ENCODE results near the gene GPANK1. TPM values are rescaled to one million over a fixed set of nuclear protein-coding genes. Genes with fewer than 3 reads are reported as not detected.

Gene GPANK1
- total and polyA plus RNA-seq, 9 of the 15 experiments (the other 6 are each of a cell fraction or from before 2014, with no cell fraction given), result 32.2 to 111 (median 46.3) TPM

DNA sequence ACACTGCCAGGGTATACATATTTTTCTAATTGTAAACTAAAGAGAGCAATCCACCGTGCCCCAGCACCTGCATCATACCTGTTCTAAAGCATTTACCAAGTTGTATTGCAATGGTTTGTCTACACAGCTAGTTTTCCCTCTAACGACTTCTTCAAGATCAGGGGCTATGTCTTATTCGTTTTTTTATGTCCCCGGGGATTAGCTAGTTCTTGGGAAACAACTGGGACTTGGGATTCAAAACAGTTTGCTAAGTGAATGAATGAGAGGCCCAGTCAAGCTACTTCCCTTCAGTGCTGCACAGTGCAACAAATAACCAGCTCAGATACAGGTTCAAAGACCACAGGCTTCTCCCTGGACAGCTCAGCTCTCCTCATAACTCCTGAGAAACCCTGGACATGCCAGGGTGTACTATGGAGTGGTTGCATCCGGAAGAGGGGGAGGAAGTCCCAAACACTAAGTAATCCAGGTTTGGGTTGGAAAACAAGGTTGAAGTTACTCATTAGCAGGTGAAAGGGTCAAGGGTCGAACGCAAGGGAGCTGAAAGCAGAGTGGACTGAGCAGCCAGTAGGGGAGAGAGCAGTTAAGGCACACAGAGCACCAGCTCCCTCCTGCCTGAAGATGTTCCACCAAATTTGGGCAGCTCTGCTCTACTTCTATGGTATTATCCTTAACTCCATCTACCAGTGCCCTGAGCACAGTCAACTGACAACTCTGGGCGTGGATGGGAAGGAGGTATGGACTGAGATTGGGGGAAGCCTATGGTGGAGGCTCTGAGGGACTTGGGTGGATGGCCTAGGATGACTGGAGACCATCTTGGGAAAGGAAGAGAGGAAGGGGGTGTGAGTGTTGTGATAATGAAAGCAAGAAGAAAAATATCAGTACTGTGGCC is 9.2 kb downstream of the GPANK1 start, which contains the start of gene APOM:
Gene APOM (plus strand): TSS at position 546 of the 889 bp plus-strand sequence. CDS start 73 bp downstream, at position 619.
- peaks cover 50% of the 10 kb centered on the region for H3K36me3 ChIP-seq (ENCODE audit: control insufficient read depth, insufficient read depth, low read length)
- no peaks in the 10 kb centered on the region for H3K9me1 ChIP-seq (ENCODE audit: control insufficient read depth, insufficient read depth, low read length)
- no peak for FAIRE-seq
- no peaks in the 10 kb centered on the region for H3K9me3 ChIP-seq (replicated peaks; ENCODE audit: control insufficient read depth, insufficient read depth, low read depth, low read length)
- H3K4me3 ChIP-seq, result no peak within 1 kb of the TSS
- H3K79me2 ChIP-seq (ENCODE audit: control insufficient read depth, insufficient read depth, low read length), result peaks cover 85% of the 10 kb centered on the region
- intact Hi-C loops (cut with micrococcal nuclease), result no loop called here
- no peak within 1 kb of the TSS for H3K4me2 ChIP-seq (ENCODE audit: insufficient read depth, low read length)
- BruUV-seq (replicated peaks), result no TSS peak
- no peak within 1 kb of the TSS for H2AFZ ChIP-seq (ENCODE audit: low read depth, low read length)
- peak within 1 kb of the TSS in 1 of 2 experiments; percentile 46; a peak in 1 of 4 replicates for H3K9ac ChIP-seq (ENCODE audit: insufficient read depth in 1 of 2, low read depth in 2 of 2, low read length in 2 of 2)
- in situ Hi-C loops (cut with MboI), result no loop called here
- ATAC-seq, result no peak
- peaks cover 36 to 44% of the 10 kb centered on the region in 2 experiments for H3K4me1 ChIP-seq (replicated peaks in 1 of 2; ENCODE audit: control insufficient read depth in 2 of 2, insufficient read depth in 2 of 2, low read length in 2 of 2)
- DNase-seq (ENCODE audit: extremely low read depth in 1 of 4, low spot score in 3 of 4), result no peak
- peak within 1 kb of the TSS; percentile 12; the same call in 1 of the 3 replicates for H3K27ac ChIP-seq (ENCODE audit: extremely low read depth, low read depth, low read length)
- H4K20me1 ChIP-seq (replicated peaks; ENCODE audit: control insufficient read depth, insufficient read depth, low read length), result peaks cover 10% of the 10 kb centered on the region
- WGBS (ENCODE audit: insufficient coverage, low coverage, missing lambda C conversion rate), result 75% methylated on average over 8 of the region's 8 CpGs
- H3K27me3 ChIP-seq (ENCODE audit: control insufficient read depth in 2 of 2, insufficient read depth in 2 of 2, low read length in 2 of 2), result no peaks in the 10 kb centered on the region
- ChIA-PET CTCF (ENCODE audit: low intra/inter-chr PET ratio) (no interaction called here), POLR2A (interaction anchor here (0.7 to 8.5 kb wide), 13 partner anchors 7 to 182 kb away, joined by 3 to 267 read pairs (median 3); partner anchors contain the start of genes C6orf47, CSNK2B, GPANK1 and LSM2)
- TF ChIP-seq MCM3 (IDR thresholded peaks at IDR 0.05), result no peak
- TF ChIP-seq POLR2AphosphoS2 (IDR thresholded peaks at IDR 0.05; ENCODE audit: low read length), result 0 out of 2 replicates have a peak, but pooled peaks have one; percentile 16
- TF ChIP-seq, protein P1, sequence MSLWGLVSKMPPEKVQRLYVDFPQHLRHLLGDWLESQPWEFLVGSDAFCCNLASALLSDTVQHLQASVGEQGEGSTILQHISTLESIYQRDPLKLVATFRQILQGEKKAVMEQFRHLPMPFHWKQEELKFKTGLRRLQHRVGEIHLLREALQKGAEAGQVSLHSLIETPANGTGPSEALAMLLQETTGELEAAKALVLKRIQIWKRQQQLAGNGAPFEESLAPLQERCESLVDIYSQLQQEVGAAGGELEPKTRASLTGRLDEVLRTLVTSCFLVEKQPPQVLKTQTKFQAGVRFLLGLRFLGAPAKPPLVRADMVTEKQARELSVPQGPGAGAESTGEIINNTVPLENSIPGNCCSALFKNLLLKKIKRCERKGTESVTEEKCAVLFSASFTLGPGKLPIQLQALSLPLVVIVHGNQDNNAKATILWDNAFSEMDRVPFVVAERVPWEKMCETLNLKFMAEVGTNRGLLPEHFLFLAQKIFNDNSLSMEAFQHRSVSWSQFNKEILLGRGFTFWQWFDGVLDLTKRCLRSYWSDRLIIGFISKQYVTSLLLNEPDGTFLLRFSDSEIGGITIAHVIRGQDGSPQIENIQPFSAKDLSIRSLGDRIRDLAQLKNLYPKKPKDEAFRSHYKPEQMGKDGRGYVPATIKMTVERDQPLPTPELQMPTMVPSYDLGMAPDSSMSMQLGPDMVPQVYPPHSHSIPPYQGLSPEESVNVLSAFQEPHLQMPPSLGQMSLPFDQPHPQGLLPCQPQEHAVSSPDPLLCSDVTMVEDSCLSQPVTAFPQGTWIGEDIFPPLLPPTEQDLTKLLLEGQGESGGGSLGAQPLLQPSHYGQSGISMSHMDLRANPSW (CRISPR knock-in tag; IDR thresholded peaks at IDR 0.05), result 0 out of 2 replicates have a peak, but pooled peaks have one; percentile 71
- no peak for TF ChIP-seq CBX1 (IDR thresholded peaks at IDR 0.05; ENCODE audit: low read depth)
- TF ChIP-seq, protein P2, sequence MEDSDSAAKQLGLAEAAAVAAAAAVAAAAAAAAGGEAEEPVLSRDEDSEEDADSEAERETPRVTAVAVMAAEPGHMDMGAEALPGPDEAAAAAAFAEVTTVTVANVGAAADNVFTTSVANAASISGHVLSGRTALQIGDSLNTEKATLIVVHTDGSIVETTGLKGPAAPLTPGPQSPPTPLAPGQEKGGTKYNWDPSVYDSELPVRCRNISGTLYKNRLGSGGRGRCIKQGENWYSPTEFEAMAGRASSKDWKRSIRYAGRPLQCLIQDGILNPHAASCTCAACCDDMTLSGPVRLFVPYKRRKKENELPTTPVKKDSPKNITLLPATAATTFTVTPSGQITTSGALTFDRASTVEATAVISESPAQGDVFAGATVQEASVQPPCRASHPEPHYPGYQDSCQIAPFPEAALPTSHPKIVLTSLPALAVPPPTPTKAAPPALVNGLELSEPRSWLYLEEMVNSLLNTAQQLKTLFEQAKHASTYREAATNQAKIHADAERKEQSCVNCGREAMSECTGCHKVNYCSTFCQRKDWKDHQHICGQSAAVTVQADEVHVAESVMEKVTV (CRISPR knock-in tag; IDR thresholded peaks at IDR 0.05), result no peak
- TF ChIP-seq SUPT5H (IDR thresholded peaks at IDR 0.05), result peak; percentile 44; the same call in 1 of the 2 replicates
- TF ChIP-seq NR2C1 (IDR thresholded peaks at IDR 0.05), result no peak
- TF ChIP-seq NR2C1 (tag; IDR thresholded peaks at IDR 0.05), result peak; percentile 57; the same call in 1 of the 2 replicates
- no peak for TF ChIP-seq SNIP1 (IDR thresholded peaks at IDR 0.05; ENCODE audit: low read depth)
- TF ChIP-seq BCL6 (CRISPR knock-in tag; IDR thresholded peaks at IDR 0.05), result no peak
- TF ChIP-seq EHMT2 (IDR thresholded peaks at IDR 0.05), result peak; percentile 55; the same call in 1 of the 2 replicates
- TF ChIP-seq U2AF2 (optimal IDR thresholded peaks at IDR 0.05; ENCODE audit: low read depth, low read length), result no peak
- TF ChIP-seq, protein P3, sequence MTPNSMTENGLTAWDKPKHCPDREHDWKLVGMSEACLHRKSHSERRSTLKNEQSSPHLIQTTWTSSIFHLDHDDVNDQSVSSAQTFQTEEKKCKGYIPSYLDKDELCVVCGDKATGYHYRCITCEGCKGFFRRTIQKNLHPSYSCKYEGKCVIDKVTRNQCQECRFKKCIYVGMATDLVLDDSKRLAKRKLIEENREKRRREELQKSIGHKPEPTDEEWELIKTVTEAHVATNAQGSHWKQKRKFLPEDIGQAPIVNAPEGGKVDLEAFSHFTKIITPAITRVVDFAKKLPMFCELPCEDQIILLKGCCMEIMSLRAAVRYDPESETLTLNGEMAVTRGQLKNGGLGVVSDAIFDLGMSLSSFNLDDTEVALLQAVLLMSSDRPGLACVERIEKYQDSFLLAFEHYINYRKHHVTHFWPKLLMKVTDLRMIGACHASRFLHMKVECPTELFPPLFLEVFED (CRISPR knock-in tag; conservative IDR thresholded peaks at IDR 0.05), result 0 out of 2 replicates have a peak, but pooled peaks have one; percentile 30
- TF ChIP-seq CC2D1A (IDR thresholded peaks at IDR 0.05), result no peak
- TF ChIP-seq CXXC5 (CRISPR knock-in tag; IDR thresholded peaks at IDR 0.05), result no peak
- no peak for TF ChIP-seq TAF1 (IDR thresholded peaks at IDR 0.05; ENCODE audit: control insufficient read depth, extremely low read depth, insufficient read depth, low read length, severe bottlenecking)
- TF ChIP-seq ZNF146 (CRISPR knock-in tag; IDR thresholded peaks at IDR 0.05; ENCODE audit: unreplicated experiment), result peak; percentile 2
